GM18520 (cell line): ENCODE results near the gene MITF.

Experiments
- ATAC-seq: cut with Tn5 transposase; IDR thresholded peaks from one replicate; pipeline ENCODE4 v1.9.1; 2021; ENCODE audit not compliant: unreplicated experiment

The MITF gene

DNA sequence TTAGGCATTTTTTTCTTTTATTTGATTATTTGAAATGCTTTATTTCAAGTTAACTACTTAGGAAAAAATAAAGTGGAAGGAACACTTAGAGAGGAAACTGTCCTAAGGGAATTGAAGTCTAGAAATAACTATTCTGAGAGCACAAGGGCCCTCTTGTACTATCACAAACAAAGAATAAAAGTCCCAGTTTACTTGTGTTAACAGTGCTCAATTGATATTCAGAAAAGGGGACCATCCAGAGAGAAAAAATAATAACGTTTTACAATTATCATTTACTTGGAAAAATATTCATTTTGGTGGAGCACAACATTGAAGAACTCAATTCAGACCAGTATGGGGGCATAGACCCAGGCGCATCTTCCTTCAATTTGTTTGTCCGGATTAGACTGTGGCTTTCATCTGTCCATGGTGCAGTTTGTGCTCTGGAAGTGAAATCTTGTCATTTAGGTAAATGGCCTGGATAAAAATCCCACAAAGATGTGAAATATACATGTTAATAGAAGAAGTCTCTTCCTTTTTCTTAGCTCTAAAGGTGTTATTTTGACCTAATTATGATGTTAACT lies 205.7 kb downstream of the MITF start:
- no peak for ATAC-seq

DNA sequence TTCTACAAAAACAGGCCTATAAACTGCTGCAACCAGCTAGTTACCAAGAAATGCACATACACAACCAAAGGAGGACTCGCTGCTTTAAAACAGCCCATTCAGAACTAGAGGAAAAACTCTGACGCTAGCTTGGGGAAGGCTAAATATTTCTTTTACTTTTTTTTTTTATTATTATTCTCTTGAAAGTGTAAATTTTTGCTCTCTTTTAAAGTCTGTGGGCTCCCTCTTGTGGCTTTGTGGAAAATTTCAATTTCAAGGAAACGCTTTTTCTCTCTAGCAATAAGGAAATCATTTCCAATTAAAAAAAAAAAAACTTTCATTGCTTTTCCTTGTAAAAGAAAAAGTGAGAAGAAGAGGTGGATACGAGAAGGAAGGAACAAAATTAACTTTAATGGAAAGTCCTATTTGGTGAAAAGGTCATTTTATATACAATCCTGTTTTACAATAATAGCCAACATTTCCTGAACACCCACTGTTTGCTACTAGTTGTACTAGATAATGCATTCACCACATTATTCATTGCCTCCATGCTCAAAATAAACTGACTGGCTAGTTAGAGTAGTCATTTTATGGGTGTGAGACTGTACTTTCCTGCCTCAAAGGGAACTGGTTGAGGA lies 209.1 kb downstream of the MITF start:
- ATAC-seq: no peak

GRCh38 chr3:69951616-69952015 lies 212.4 kb downstream of the MITF start:
- ATAC-seq: no peak

DNA sequence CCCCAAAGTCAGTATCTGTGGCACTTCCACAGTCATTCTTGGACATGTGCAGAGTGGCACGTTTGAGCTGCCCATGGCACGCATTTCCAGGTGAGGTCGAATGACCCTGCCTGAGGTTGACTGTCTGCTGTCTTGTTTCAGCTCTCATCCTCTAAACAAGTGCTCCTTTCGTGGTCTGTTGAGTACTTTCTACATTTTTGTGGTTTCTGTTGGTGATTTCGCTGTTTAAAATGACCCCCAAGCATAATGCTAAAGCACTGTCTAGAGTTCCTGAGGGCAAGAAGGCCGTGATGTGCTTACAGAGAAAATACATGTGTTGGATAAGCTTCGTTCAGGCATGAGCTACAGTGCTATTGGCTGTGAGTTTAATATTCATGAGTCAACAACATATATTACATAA lies 220.3 kb downstream of the MITF start:
- no peak for ATAC-seq

DNA sequence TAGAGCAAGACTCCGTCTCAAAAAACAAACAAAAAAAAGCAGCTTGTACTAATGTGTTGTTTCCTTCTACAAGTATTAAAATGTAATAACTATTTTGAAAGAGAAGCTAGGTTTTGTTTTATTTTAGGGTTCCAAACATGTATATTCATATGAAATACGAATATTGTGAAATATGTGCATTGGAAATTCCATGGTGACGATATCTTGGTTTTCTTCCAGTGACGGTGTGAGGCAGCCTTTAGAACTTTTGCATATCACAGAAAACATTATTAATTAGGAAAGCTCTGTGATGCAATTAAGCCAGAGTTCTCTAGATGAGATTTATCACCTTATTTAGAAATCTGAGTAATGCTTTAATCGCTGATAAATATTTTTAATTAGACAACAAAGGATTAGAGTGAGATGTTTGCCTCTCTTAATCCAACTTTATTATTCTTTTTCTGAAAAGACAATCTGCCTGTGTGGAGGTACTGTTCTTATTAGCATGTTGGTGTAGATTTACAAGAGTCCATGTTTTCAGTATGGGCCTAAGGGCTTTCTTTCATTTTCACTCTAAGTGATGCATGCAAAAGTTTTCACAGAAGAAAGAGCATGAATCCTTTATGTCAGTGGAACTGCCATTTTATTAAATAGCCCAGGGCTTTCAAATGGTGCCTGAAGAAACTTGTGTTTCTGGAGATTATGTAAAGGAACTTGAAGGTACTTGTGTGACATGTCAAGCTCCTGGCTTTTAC lies 222.6 kb downstream of the MITF start:
- no peak for ATAC-seq

DNA sequence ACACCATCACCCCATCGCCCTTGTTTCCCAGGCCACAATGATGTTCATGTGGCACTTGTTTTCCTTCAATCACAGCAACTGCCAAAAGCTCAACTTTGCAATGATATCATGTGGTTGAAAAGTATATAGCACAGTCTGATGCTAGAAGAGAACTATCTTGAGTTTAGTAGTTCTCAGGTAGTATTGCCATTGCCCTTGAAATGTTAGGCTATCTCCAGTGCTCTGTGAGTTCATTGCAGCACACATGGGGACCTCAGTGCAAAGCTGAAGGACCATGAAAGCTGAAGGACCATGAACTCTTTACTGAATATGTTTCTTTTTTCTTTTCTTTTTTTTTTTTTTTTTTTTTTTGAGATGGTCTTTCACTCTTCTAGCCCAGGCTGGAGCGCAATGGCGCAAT lies 224.4 kb downstream of the MITF start:
- ATAC-seq: no peak

GRCh38 chr3:69967156-69967555 lies 227.9 kb downstream of the MITF start:
- no peak for ATAC-seq

DNA sequence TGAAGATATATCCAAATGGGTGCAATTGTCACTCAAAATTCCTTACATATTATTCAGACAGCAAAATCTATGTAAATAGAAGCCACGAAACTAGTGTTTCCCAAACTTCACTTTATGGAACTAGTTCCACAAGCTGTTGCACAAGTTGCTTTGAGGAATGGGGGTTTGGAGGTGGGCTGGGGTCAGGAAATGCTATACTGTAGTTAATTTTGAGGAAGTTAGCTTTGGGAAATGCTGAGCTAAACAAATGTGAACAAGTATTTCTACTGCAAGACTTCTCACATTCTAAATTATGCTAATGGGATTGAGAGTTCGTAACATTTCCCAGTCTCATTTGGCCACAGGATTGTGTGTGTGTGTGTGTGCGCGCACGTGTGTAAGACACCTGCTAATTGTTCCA lies 231.6 kb downstream of the MITF start:
- ATAC-seq: no peak

- ATAC-seq: no peak
Measured at GRCh38 chr3:69972672-69973071, 233.4 kb downstream of the MITF start.

- ATAC-seq: no peak
Measured at GRCh38 chr3:69976021-69976420, 236.8 kb downstream of the MITF start.

GRCh38 chr3:69983546-69984265 lies 244.4 kb downstream of the MITF start:
- peak; percentile 92 for ATAC-seq

DNA sequence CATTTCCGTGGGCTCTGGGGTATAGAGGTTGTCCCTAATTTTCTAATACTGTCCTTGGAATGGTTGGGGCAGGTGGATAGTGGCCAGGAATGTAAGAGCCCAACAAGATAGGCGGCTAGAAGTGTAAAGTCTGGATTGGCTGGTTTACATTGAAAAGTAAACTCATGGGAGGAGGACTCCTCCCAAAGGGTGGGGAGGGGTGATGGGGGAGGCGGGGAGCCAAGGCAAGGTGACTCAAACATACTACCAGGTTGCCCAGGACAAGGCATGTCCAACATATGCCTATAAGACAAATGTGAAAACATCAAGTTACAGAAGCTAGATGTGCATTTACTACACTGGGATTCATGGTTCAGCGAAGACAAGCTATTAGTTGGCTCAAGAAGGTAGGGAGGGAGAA lies 246.0 kb downstream of the MITF start:
- no peak for ATAC-seq

GRCh38 chr3:69986419-69986818 lies 247.2 kb downstream of the MITF start:
- ATAC-seq: no peak

- no peak for ATAC-seq
Measured at GRCh38 chr3:69987833-69988232, 248.6 kb downstream of the MITF start.

GRCh38 chr3:69993757-69994156 lies 254.5 kb downstream of the MITF start:
- ATAC-seq: no peak

DNA sequence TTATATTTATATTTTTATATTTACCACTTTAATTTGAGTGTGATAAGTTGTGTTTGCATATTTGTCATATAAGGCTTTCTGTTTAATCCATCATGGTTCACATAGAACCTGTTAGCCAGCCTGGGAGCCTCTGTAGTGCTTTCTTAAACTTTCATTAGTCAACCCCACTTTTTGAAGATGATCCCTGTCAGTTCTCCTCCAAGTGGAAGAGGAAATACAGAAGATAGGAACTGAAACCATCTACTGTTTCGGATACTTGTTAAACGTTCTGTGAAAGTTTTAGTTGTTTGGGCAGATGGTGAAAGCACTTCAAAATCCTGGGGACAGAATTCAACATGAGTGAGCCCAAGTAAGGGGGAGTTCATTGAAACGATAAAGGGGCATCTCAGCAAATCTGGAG lies 255.7 kb downstream of the MITF start:
- no peak for ATAC-seq

DNA sequence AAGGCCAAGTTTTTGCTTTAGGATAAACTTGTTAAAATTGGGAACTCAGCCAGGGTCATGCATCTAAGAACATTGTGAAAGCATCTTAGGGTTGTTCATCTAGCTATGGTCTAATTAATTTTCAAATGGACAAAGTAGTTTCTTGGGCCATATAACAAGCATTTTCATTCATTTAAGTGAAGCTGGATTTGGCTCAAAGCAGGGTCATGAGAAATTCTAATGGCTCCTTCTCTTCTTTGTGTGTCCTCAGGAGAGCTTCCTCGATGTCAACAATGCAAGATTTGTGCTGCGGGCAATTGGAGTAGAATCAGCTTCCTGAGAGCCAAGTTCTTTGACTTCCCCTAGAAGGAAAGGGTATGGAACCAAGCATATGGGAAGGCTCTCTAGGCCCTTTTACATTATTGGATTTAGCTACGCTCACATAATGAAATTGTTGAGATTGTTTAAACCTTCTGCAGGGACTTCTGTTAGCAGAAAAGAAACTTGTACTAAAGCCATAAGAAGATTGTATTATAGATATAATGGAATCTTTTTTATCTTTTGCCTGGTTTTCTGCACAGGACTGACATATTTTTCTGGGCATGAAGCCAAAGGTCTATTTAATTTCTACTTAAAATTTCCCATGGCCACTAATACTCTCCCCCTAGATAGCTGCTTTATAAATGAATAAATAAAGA lies 258.5 kb downstream of the MITF start:
- ATAC-seq: no peak

DNA sequence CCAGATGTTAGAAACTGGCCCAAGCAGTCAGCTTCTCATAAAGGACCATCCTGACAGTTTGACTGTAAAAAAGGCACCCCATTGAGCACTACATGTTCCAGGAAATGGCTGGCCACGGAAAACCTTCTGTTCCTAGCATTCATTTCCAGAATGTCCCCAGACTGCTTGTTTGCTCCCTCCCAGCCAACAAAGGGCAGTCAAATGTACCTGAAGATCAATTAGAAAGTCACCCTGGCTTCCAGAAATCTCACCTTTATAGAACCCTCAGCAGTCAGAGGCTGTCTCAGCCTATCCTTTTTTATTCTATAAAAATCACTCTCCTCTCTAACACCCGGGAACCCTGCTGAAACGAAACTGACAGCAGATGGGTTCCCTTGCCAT lies 259.5 kb downstream of the MITF start:
- no peak for ATAC-seq

GRCh38 chr3:69999140-70000027 lies 260.1 kb downstream of the MITF start, which contains the start of gene SAMMSON:
TSS of gene SAMMSON (plus strand) at chr3:69999733.
- ATAC-seq: no peak

- ATAC-seq: no peak
Measured at GRCh38 chr3:70000028-70000410, 260.8 kb downstream of the MITF start.
